A673 (cell line): ENCODE results near the gene SLMAP. TPM values are rescaled to one million over a fixed set of nuclear protein-coding genes. Genes with fewer than 3 reads are reported as not detected.

Experiments
- BruUV-seq: library from RNA; stranded (reverse); fragments of 400-500 nt; replicated peaks from 2 replicates; lab custom pipeline; 2021; lab: Mats Ljungman, UMichigan
- CTCF ChIA-PET: fragments of 300-600 bp; sonication (Branson Sonifier 250); formaldehyde crosslinking; loops from one replicate; lab custom pipeline; 2022; ENCODE audit warnings: antibody characterized with exemption; lab: Charles Lee
- POLR2A ChIA-PET: fragments of 300-600 bp; sonication (Branson Sonifier 250); formaldehyde crosslinking; loops from one replicate; lab custom pipeline; 2022; ENCODE audit warnings: antibody characterized with exemption; ENCODE audit not compliant: low non-redundant PET; lab: Charles Lee
- DNase-seq: peaks from one replicate; pipeline ENCODE4 v3.0.0-alpha.2; 2015; ENCODE audit warnings: low spot score
- H3K27ac ChIP-seq: fragments of 200-600 bp; sonication (generic); 2 replicates; pipeline ENCODE4 v1.5.1; 2016; ENCODE audit warnings: mixed run types, low read depth, mild to moderate bottlenecking, mixed read lengths, antibody characterized with exemption, low read length; ENCODE audit not compliant: poor library complexity, severe bottlenecking
- H3K27me3 ChIP-seq: fragments of 200-600 bp; sonication (generic); replicated peaks from 2 replicates; pipeline ENCODE4 v1.6.1; 2017; ENCODE audit warnings: mixed run types, low read depth, mild to moderate bottlenecking, mixed read lengths, antibody characterized with exemption, low read length; ENCODE audit not compliant: insufficient read depth, poor library complexity
- H3K36me3 ChIP-seq: fragments of 200-600 bp; sonication (generic); 2 replicates; pipeline ENCODE4 v1.6.1; 2016; ENCODE audit warnings: mixed run types, mild to moderate bottlenecking, mixed read lengths, antibody characterized with exemption, low read length; ENCODE audit not compliant: insufficient read depth, poor library complexity, severe bottlenecking
- H3K4me1 ChIP-seq: fragments of 200-600 bp; sonication (generic); 2 replicates; pipeline ENCODE4 v1.6.1; 2017; ENCODE audit warnings: mixed run types, mild to moderate bottlenecking, mixed read lengths, antibody characterized with exemption, low read length; ENCODE audit not compliant: insufficient read depth, poor library complexity, severe bottlenecking
- H3K4me3 ChIP-seq: fragments of 200-600 bp; sonication (generic); 2 replicates; pipeline ENCODE4 v1.5.1; 2016; ENCODE audit warnings: low read depth, mixed run types, mild to moderate bottlenecking, mixed read lengths, low read length; ENCODE audit not compliant: poor library complexity, severe bottlenecking
- H3K9me3 ChIP-seq: fragments of 200-600 bp; sonication (generic); 2 replicates; pipeline ENCODE4 v1.6.1; 2016; ENCODE audit warnings: mixed run types, low read depth, mild to moderate bottlenecking, mixed read lengths, antibody characterized with exemption, low read length; ENCODE audit not compliant: poor library complexity, severe bottlenecking
- CTCF ChIP-seq: fragments of 300-800, 200-600 bp; sonication (generic); conservative IDR thresholded peaks from 2 replicates; pipeline ENCODE4 v1.5.1; 2017; ENCODE audit warnings: low read depth, mild to moderate bottlenecking, antibody characterized with exemption, low read length, moderate library complexity, mixed read lengths
- EZH2 ChIP-seq: fragments of 200-600 bp; sonication (generic); IDR thresholded peaks from 2 replicates; pipeline ENCODE4 v1.6.1; 2017; ENCODE audit warnings: borderline replicate concordance, low read depth, mild to moderate bottlenecking, mixed read lengths, antibody characterized with exemption, low read length; ENCODE audit not compliant: poor library complexity, severe bottlenecking
- intact Hi-C: fragments of 100-400 bp; cut with micrococcal nuclease; formaldehyde crosslinking; loops from one replicate; pipeline ENCODE4 v1.10.0; 2022; ENCODE audit not compliant: unreplicated experiment
- total RNA-seq: library from RNA; stranded (reverse); gene quantifications from 2 replicates; pipeline ENCODE4 v1.2.3, GENCODE V29; 2021

Gene SLMAP
- total RNA-seq, 1 experiment from 2014 or later, result 32.4 TPM

- ChIA-PET CTCF (no interaction called here), POLR2A (no interaction called here)
- TF ChIP-seq EZH2 (no peak), CTCF (no peak)
- Histone ChIP-seq H3K9me3 (no peaks in the 10 kb centered on the region), H3K27ac (no peak overlapping the region), H3K4me3 (no peak overlapping the region), H3K36me3 (no peaks in the 10 kb centered on the region), H3K27me3 (no peaks in the 10 kb centered on the region), H3K4me1 (no peaks in the 10 kb centered on the region)
- no peak for DNase-seq
- intact Hi-C loops, result no loop called here
- BruUV-seq, result no TSS peak
Observed at GRCh38 chr3:57718118-57718517, 38.0 kb upstream of the SLMAP start.

GRCh38 chr3:57726397-57726796 is 29.7 kb upstream of the SLMAP start:
- H3K4me3 ChIP-seq, result no peak overlapping the region
- CTCF ChIA-PET, result no interaction called here
- peaks cover 4% of the 10 kb centered on the region for H3K4me1 ChIP-seq

GRCh38 chr3:57727106-57727505 is 29.0 kb upstream of the SLMAP start:
- CTCF ChIA-PET, result no interaction called here
- Histone ChIP-seq H3K4me1 (peaks cover 4% of the 10 kb centered on the region), H3K36me3 (no peaks in the 10 kb centered on the region), H3K9me3 (no peaks in the 10 kb centered on the region), H3K27ac (no peak overlapping the region), H3K27me3 (no peaks in the 10 kb centered on the region), H3K4me3 (no peak overlapping the region)
- POLR2A ChIA-PET, result no interaction called here
- intact Hi-C loops, result no loop called here
- BruUV-seq, result no TSS peak
- no peak for DNase-seq
- TF ChIP-seq EZH2 (no peak), CTCF (no peak)

More at GRCh38 chr3:57726397-57726796, 29.7 kb upstream of the SLMAP start:
- intact Hi-C loops, result no loop called here
- no peak for TF ChIP-seq EZH2
- no peak for TF ChIP-seq CTCF
- no peak overlapping the region for H3K27ac ChIP-seq
- no peak for DNase-seq
- H3K9me3 ChIP-seq, result no peaks in the 10 kb centered on the region
- H3K36me3 ChIP-seq, result no peaks in the 10 kb centered on the region
- no peaks in the 10 kb centered on the region for H3K27me3 ChIP-seq
- no TSS peak for BruUV-seq
- POLR2A ChIA-PET, result no interaction called here
